Esophagus squamous epithelium (tissue), 4 donors: ENCODE measurements around the gene SSH3.

ENCODE experiments used
- CTCF ChIP-seq, 6 experiments: fragments of 450-650 bp in 4 of 6; fragments of 200-600 bp in 2 of 6; sonication (generic) in 2 of 6; IDR thresholded peaks; one replicate each; pipeline ENCODE4 v1.5.1; 2016 to 2019; ENCODE audit warnings: antibody characterized with exemption in 6 of 6, mild to moderate bottlenecking in 4 of 6, moderate library complexity in 4 of 6
- POLR2A ChIP-seq, 4 donors: fragments of 450-650 bp; IDR thresholded peaks; one replicate each; pipeline ENCODE4 v1.6.1; 2017; ENCODE audit warnings: antibody characterized with exemption in 4 of 4, mild to moderate bottlenecking in 4 of 4, moderate library complexity in 3 of 4

GRCh38 chr11:67317205-67317887 lies 14.0 kb downstream of the SSH3 start:
- TF ChIP-seq POLR2A (IDR thresholded peaks at IDR 0.05) (peak in 3 of 4 donors; percentile 46 to 68 (median 67)), CTCF (IDR thresholded peaks at IDR 0.05) (peak; percentile 93 to 99 (median 99))
